Liver (tissue), 9 donors: ENCODE measurements around the gene HRH1. TPM values are rescaled to one million over a fixed set of nuclear protein-coding genes. Genes with fewer than 3 reads are reported as not detected.

Source experiments
- DNase-seq: peaks from one replicate; pipeline ENCODE4 v3.0.0-alpha.2; 2017; ENCODE audit warnings: low spot score
- H3K27ac ChIP-seq, 2 donors: one replicate each; pipeline ENCODE4 v1.7.0; 2013; ENCODE audit warnings: inconsistent platforms in 2 of 2, low read length in 2 of 2, control low read depth in 1 of 2, low read depth in 1 of 2, mild to moderate bottlenecking in 1 of 2
- H3K27me3 ChIP-seq, 4 donors: one replicate each; pipeline versions ENCODE4 v1.6.1 to v1.7.0; 2013; ENCODE audit warnings: low read length in 3 of 4, inconsistent platforms in 1 of 4, mild to moderate bottlenecking in 1 of 4, moderate library complexity in 1 of 4; ENCODE audit not compliant: control insufficient read depth in 4 of 4, insufficient read depth in 4 of 4
- H3K36me3 ChIP-seq, 4 donors: one replicate each; pipeline versions ENCODE4 v1.6.1 to v1.7.0; 2013; ENCODE audit warnings: low read length in 3 of 4, mild to moderate bottlenecking in 3 of 4, low read depth in 1 of 4, moderate library complexity in 1 of 4; ENCODE audit not compliant: control insufficient read depth in 4 of 4, insufficient read depth in 3 of 4
- H3K4me1 ChIP-seq, 4 donors: one replicate each; pipeline versions ENCODE4 v1.6.1 to v1.7.0; 2013; ENCODE audit warnings: low read length in 3 of 4, mild to moderate bottlenecking in 3 of 4, moderate library complexity in 1 of 4; ENCODE audit not compliant: control insufficient read depth in 4 of 4, insufficient read depth in 4 of 4
- H3K4me3 ChIP-seq, 3 donors: one replicate each; pipeline versions ENCODE4 v1.6.1 to v1.7.0; 2013; ENCODE audit warnings: low read length in 3 of 3, control low read depth in 1 of 3, low read depth in 1 of 3, mild to moderate bottlenecking in 1 of 3
- H3K9ac ChIP-seq, 2 donors: one replicate each; pipeline ENCODE4 v1.7.0; 2013; ENCODE audit warnings: low read length in 2 of 2, mild to moderate bottlenecking in 2 of 2, moderate library complexity in 2 of 2, control low read depth in 1 of 2, low read depth in 1 of 2
- H3K9me3 ChIP-seq, 4 donors: one replicate each; pipeline versions ENCODE4 v1.6.1 to v1.7.0; 2013; ENCODE audit warnings: low read length in 3 of 4; ENCODE audit not compliant: control insufficient read depth in 4 of 4
- ATF3 ChIP-seq: IDR thresholded peaks from 2 replicates; pipeline ENCODE4 v1.6.1; 2016; ENCODE audit warnings: antibody characterized with exemption
- EGR1 ChIP-seq, 2 donors: IDR thresholded peaks; 2 replicates each; pipeline ENCODE4 v1.6.1; 2016 to 2018; ENCODE audit warnings: antibody characterized with exemption in 2 of 2, low read depth in 2 of 2
- FOXA1 ChIP-seq: IDR thresholded peaks from 2 replicates; pipeline ENCODE4 v1.6.1; 2016; ENCODE audit warnings: antibody characterized with exemption
- GABPA ChIP-seq, 2 donors: IDR thresholded peaks in 1 of 2; conservative IDR thresholded peaks in 1 of 2; 2 replicates each; pipeline ENCODE4 v1.6.1; 2016; ENCODE audit warnings: antibody characterized with exemption in 2 of 2, mild to moderate bottlenecking in 1 of 2, moderate library complexity in 1 of 2
- HNF4A ChIP-seq, 2 donors: conservative IDR thresholded peaks; 2 replicates each; pipeline ENCODE4 v1.6.1; 2016; ENCODE audit warnings: antibody characterized with exemption in 2 of 2, mild to moderate bottlenecking in 2 of 2
- HNF4G ChIP-seq: IDR thresholded peaks from 2 replicates; pipeline ENCODE4 v1.6.1; 2016; ENCODE audit warnings: antibody characterized with exemption
- JUND ChIP-seq, 2 donors: IDR thresholded peaks; 2 replicates each; pipeline ENCODE4 v1.6.1; 2016; ENCODE audit warnings: antibody characterized with exemption in 2 of 2
- MAX ChIP-seq: IDR thresholded peaks from 2 replicates; pipeline ENCODE4 v1.6.1; 2016; ENCODE audit warnings: antibody characterized with exemption
- NR2F2 ChIP-seq: IDR thresholded peaks from 2 replicates; pipeline ENCODE4 v1.6.1; 2016; ENCODE audit warnings: antibody characterized with exemption
- RAD21 ChIP-seq, 2 donors: IDR thresholded peaks; 2 replicates each; pipeline ENCODE4 v1.6.1; 2016; ENCODE audit warnings: antibody characterized with exemption in 2 of 2, mild to moderate bottlenecking in 2 of 2
- REST ChIP-seq: IDR thresholded peaks from 2 replicates; pipeline ENCODE4 v1.6.1; 2016; ENCODE audit warnings: antibody characterized with exemption, mild to moderate bottlenecking
- RXRA ChIP-seq, 2 donors: IDR thresholded peaks; 2 replicates each; pipeline ENCODE4 v1.6.1; 2017 to 2018; ENCODE audit warnings: antibody characterized with exemption in 2 of 2, mild to moderate bottlenecking in 1 of 2
- SP1 ChIP-seq: IDR thresholded peaks from 2 replicates; pipeline ENCODE4 v1.6.1; 2018; ENCODE audit warnings: antibody characterized with exemption, mild to moderate bottlenecking
- TAF1 ChIP-seq: conservative IDR thresholded peaks from 2 replicates; pipeline ENCODE4 v1.6.1; 2016; ENCODE audit warnings: antibody characterized with exemption, mild to moderate bottlenecking
- YY1 ChIP-seq: IDR thresholded peaks from 2 replicates; pipeline ENCODE4 v1.6.1; 2016; ENCODE audit warnings: antibody characterized with exemption, mild to moderate bottlenecking
- ZBTB33 ChIP-seq: IDR thresholded peaks from 2 replicates; pipeline ENCODE4 v1.6.1; 2016; ENCODE audit warnings: antibody characterized with exemption
- WGBS: extraction: QIAGEN DNeasy Blood & Tissue Kit; methylation state at CpG from one replicate; pipeline ENCODE4 v1.1.7; 2013; 5-methylcytosine and 5-hydroxymethylcytosine counted together
- polyA plus RNA-seq, 2 donors: library from polyadenylated mRNA; stranded (reverse) in 1 of 2; unstranded in 1 of 2; fragments of 200-250 nt in 1 of 2; fragments of >200 nt in 1 of 2; fragmentation: Nextera tagmentation in 1 of 2; extraction: Ambion mirVana in 1 of 2; gene quantifications; one replicate each; pipeline versions ENCODE4 v1.2.1 to v1.2.3, GENCODE V29; 2013 to 2015
- total RNA-seq, 2 donors: library from RNA; depleted of rRNA; stranded (reverse); fragments of >200 nt; gene quantifications; one replicate each; pipeline ENCODE4 v1.2.3, GENCODE V29; 2014
- donor health status: healthy.
- donor health status: healthy.
- donor health status: healthy.
- donor health status: healthy.
- donor health status: healthy.

HRH1 gene
- total and polyA plus RNA-seq, 4 donors = 0.07 to 1.3 (median 0.31) TPM

GRCh38 chr3:11134794-11135193 is 19.5 kb upstream of the HRH1 start:
- no peak overlapping the region for H3K27ac ChIP-seq
- no peak for TF ChIP-seq TAF1
- no peak for TF ChIP-seq YY1
- no peak for TF ChIP-seq NR2F2
- no peak for TF ChIP-seq MAX
- no peak for TF ChIP-seq ZBTB33
- no peak for TF ChIP-seq JUND (IDR thresholded peaks at IDR 0.05)
- no peak for TF ChIP-seq EGR1 (IDR thresholded peaks at IDR 0.05; ENCODE audit: low read depth in 2 of 2)
- TF ChIP-seq GABPA (IDR thresholded peaks at IDR 0.05 in 1 of 2, conservative IDR thresholded peaks at IDR 0.05 in 1 of 2) = no peak
- WGBS = 66% methylated on average over 2 of the region's 2 CpGs

GRCh38 chr3:11136116-11136515 is 18.2 kb upstream of the HRH1 start:
- 82% methylated on average over 3 of the region's 3 CpGs for WGBS
- Histone ChIP-seq H3K4me3 (no peak overlapping the region), H3K36me3 (no peaks in the 10 kb centered on the region), H3K27me3 (peaks cover 0 to 3% (median 0%) of the 10 kb centered on the region in 4 donors), H3K9ac (no peak overlapping the region), H3K4me1 (no peaks in the 10 kb centered on the region), H3K9me3 (no peaks in the 10 kb centered on the region), H3K27ac (no peak overlapping the region)
- no peak for TF ChIP-seq ZBTB33
- TF ChIP-seq SP1 = no peak
- TF ChIP-seq TAF1 = no peak
- no peak for TF ChIP-seq FOXA1
- no peak for TF ChIP-seq RXRA (IDR thresholded peaks at IDR 0.05)
- TF ChIP-seq RAD21 (IDR thresholded peaks at IDR 0.05) = no peak
- TF ChIP-seq HNF4A (conservative IDR thresholded peaks at IDR 0.05) = no peak
- TF ChIP-seq EGR1 (IDR thresholded peaks at IDR 0.05; ENCODE audit: low read depth in 2 of 2) = no peak
- TF ChIP-seq ATF3 = no peak
- no peak for TF ChIP-seq HNF4G
- no peak for TF ChIP-seq REST
- TF ChIP-seq YY1 = no peak
- no peak for TF ChIP-seq GABPA (IDR thresholded peaks at IDR 0.05 in 1 of 2, conservative IDR thresholded peaks at IDR 0.05 in 1 of 2)
- no peak for TF ChIP-seq MAX
- TF ChIP-seq JUND (IDR thresholded peaks at IDR 0.05) = no peak
- DNase-seq = no peak

More at GRCh38 chr3:11134794-11135193, 19.5 kb upstream of the HRH1 start:
- H3K4me1 ChIP-seq = no peaks in the 10 kb centered on the region
- no peaks in the 10 kb centered on the region for H3K27me3 ChIP-seq
- H3K4me3 ChIP-seq = no peak overlapping the region
- H3K9me3 ChIP-seq = no peaks in the 10 kb centered on the region
- no peak for DNase-seq
- no peak overlapping the region for H3K9ac ChIP-seq
- no peaks in the 10 kb centered on the region for H3K36me3 ChIP-seq
